Measurements from ENCODE around the gene FBXL14.
A peak's percentile ranks its signal among the peaks of the same experiment; 100 is the strongest.
"Not testable (repeated sequence)": the region's sequence is repeated elsewhere in the genome, so short reads cannot be mapped to it uniquely, and the experiment has no call there.

The FBXL14 gene

GRCh38 chr12:1619159-1619558, 24.8 kb upstream of the FBXL14 start:
- DNase-seq, result no peak

- DNase-seq, result peak; percentile 25 to 44
Measured at GRCh38 chr12:1618489-1618888, 24.1 kb upstream of the FBXL14 start.

- DNase-seq, result peak in 1 of 2 experiments; percentile 24
Measured at GRCh38 chr12:1616233-1617066, 22.1 kb upstream of the FBXL14 start.

GRCh38 chr12:1614360-1614759, 20.0 kb upstream of the FBXL14 start:
- no peak for DNase-seq

- no peak for DNase-seq
Measured at GRCh38 chr12:1613860-1614259, 19.5 kb upstream of the FBXL14 start.

GRCh38 chr12:1611803-1612572, 17.6 kb upstream of the FBXL14 start:
- peak; percentile 49 to 51 for DNase-seq

- DNase-seq, result no peak
Measured at GRCh38 chr12:1610072-1610643, 15.8 kb upstream of the FBXL14 start.

- peak; percentile 70 to 74 for DNase-seq
Measured at GRCh38 chr12:1608713-1609119, 14.3 kb upstream of the FBXL14 start.

- peak; percentile 32 to 51 for DNase-seq
Measured at GRCh38 chr12:1607940-1608712, 13.7 kb upstream of the FBXL14 start.

- DNase-seq, result peak; percentile 83 to 85
Measured at GRCh38 chr12:1606021-1606622, 11.7 kb upstream of the FBXL14 start.

- peak; percentile 65 to 69 for DNase-seq
Measured at GRCh38 chr12:1605129-1606020, 11.0 kb upstream of the FBXL14 start.

- DNase-seq, result no peak
Measured at GRCh38 chr12:1604464-1604863, 10.1 kb upstream of the FBXL14 start.

- no peak for DNase-seq
Measured at GRCh38 chr12:1603269-1603993, 9.1 kb upstream of the FBXL14 start.

- not testable (repeated sequence) for DNase-seq
Measured at GRCh38 chr12:1602706-1603105, 8.3 kb upstream of the FBXL14 start.

GRCh38 chr12:1598757-1599156, 4.4 kb upstream of the FBXL14 start:
- no peak for DNase-seq

GRCh38 chr12:1595690-1596347, 1.4 kb upstream of the FBXL14 start:
- DNase-seq, result no peak

- peak; percentile 22 to 35 for DNase-seq
Measured at GRCh38 chr12:1595026-1595561, 713 bp upstream of the FBXL14 start.

GRCh38 chr12:1594006-1594260, 448 bp downstream of the FBXL14 start:
- peak in 1 of 2 experiments; percentile 30 for DNase-seq

GRCh38 chr12:1593174-1594005, 991 bp downstream of the FBXL14 start:
- DNase-seq, result no peak

Measured in AML-193 (cell line).